ENCODE measurements around the gene TGFBR3. TPM values are rescaled to one million over a fixed set of nuclear protein-coding genes. Genes with fewer than 3 reads are reported as not detected.

The TGFBR3 gene
- total and polyA plus RNA-seq, 12 donors, result 6.6 to 36.7 (median 24.3) TPM

DNA sequence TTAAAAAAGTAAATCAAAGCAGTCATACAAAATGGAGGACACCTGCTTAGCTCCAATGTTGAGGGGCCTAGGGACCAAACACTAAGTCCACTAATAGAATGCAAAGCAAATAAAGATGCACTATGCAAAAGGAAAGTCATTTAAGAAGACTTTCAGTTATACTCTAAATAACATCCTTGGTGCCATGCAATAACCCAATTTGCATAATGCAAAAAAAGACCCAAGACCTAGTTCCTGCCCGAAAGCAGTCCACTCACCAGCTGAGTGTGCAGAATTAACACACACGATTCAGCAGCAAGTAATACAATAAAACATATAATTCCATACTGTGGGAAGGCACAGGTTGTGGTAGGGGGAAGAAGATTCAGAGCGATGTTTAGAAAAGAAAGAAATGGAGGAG, 101.8 kb downstream of the TGFBR3 start:
- intact Hi-C loops (cut with DNase I), result loop anchor here in 1 of 10 donors (10.0 kb wide), 1 partner anchor 249 kb away; no protein-coding TSS in a partner anchor
- Histone ChIP-seq H3K27ac (peak overlapping the region in 6 of 10 donors; percentile 33 to 64 (median 56)), H3K4me3 (no peak overlapping the region), H3K36me3 (no peaks in the 10 kb centered on the region), H3K9me3 (no peaks in the 10 kb centered on the region), H3K4me1 (peaks cover 0 to 72% (median 57%) of the 10 kb centered on the region in 9 donors), H3K27me3 (no peaks in the 10 kb centered on the region)
- TF ChIP-seq CTCF (IDR thresholded peaks at IDR 0.05), result no peak
- ATAC-seq (no peak), DNase-seq (no peak)
- WGBS, 2 donors, result 91 to 97% methylated on average over 3 of the region's 3 CpGs

- H3K36me3 ChIP-seq, result no peaks in the 10 kb centered on the region
- H3K27ac ChIP-seq, result peak overlapping the region in 9 of 10 donors; percentile 22 to 64 (median 40)
- H3K4me3 ChIP-seq, result no peak overlapping the region
- ATAC-seq, result peak in 5 of 8 donors; percentile 23 to 57 (median 35)
- WGBS, 2 donors, result 62 to 68% methylated on average over 7 of the region's 7 CpGs
- peaks cover 0 to 72% (median 51%) of the 10 kb centered on the region in 9 donors for H3K4me1 ChIP-seq
- no peak for TF ChIP-seq CTCF (IDR thresholded peaks at IDR 0.05)
- H3K9me3 ChIP-seq, result no peaks in the 10 kb centered on the region
- no peak for DNase-seq
- intact Hi-C loops (cut with DNase I), result loop anchor here in 1 of 10 donors (10.0 kb wide), 1 partner anchor 249 kb away; no protein-coding TSS in a partner anchor
- H3K27me3 ChIP-seq, result no peaks in the 10 kb centered on the region
Measured at GRCh38 chr1:91783423-91784170, 102.4 kb downstream of the TGFBR3 start.

DNA sequence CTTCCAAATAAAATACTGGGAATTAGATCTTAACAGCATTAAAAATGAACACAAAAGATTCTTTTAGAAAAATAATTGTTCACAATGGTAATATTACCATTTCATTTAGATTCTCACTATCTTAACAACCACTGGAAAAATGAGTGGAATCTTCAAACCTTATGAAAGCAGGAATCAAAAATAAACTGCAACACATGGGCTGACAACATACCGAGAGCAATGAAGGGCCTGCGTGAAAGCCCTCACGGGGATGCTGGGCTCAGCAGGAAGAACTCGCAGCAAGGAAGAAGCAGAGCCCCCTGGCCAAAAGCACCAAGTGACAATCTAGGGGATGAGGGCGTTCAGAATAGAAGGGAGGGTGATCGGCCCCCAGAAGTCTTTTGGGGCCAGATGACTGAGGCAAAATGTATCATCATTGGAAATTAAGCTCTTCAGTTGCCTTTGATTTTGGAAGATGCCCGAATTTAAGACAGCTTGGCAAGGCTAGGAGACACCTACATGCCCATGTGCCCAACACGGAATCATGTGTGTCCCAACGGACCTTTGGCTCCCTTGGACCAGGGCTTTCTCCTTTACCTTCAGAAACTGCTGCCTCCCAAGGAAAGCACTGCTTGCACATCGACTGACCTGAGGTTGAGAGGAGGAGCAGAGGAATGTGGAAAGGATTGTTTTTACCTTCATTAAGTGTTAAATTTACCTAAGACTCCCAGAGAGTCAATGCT, 103.9 kb downstream of the TGFBR3 start:
- Histone ChIP-seq H3K9me3 (no peaks in the 10 kb centered on the region), H3K4me3 (no peak overlapping the region), H3K4me1 (peaks cover 0 to 60% (median 45%) of the 10 kb centered on the region in 9 donors), H3K27me3 (no peaks in the 10 kb centered on the region), H3K27ac (peak overlapping the region in 9 of 10 donors; percentile 24 to 64 (median 40)), H3K36me3 (no peaks in the 10 kb centered on the region)
- intact Hi-C loops (cut with DNase I), result loop anchor here in 1 of 10 donors (10.0 kb wide), 1 partner anchor 247 kb away; no protein-coding TSS in a partner anchor
- no peak for ATAC-seq
- TF ChIP-seq CTCF (IDR thresholded peaks at IDR 0.05), result no peak
- 77 to 83% methylated on average over 10 of the region's 10 CpGs for WGBS, 2 donors
- DNase-seq, result no peak

GRCh38 chr1:91781371-91781825, 104.6 kb downstream of the TGFBR3 start:
- Histone ChIP-seq H3K27me3 (no peaks in the 10 kb centered on the region), H3K9me3 (no peaks in the 10 kb centered on the region), H3K4me3 (no peak overlapping the region), H3K4me1 (peaks cover 0 to 60% (median 45%) of the 10 kb centered on the region in 9 donors), H3K36me3 (no peaks in the 10 kb centered on the region), H3K27ac (peak overlapping the region in 8 of 10 donors; percentile 24 to 64 (median 32))
- no peak for ATAC-seq
- intact Hi-C loops (cut with DNase I), result loop anchor here in 1 of 10 donors (10.0 kb wide), 1 partner anchor 247 kb away; no protein-coding TSS in a partner anchor
- no peak for TF ChIP-seq CTCF (IDR thresholded peaks at IDR 0.05)
- 63 to 66% methylated on average over 4 of the region's 4 CpGs for WGBS, 2 donors
- DNase-seq, result no peak
